Keratinocyte (primary cell): ENCODE data around the gene MCM5. TPM values are rescaled to one million over a fixed set of nuclear protein-coding genes. Genes with fewer than 3 reads are reported as not detected.

Experiments used
- DNase-seq: peaks from one replicate; pipeline ENCODE4 v3.0.0-alpha.2; 2011; ENCODE audit warnings: low read depth, missing footprints, low spot score
- FAIRE-seq: peaks from 2 replicates; lab custom pipeline; 2011; peaks lifted over from hg19 to GRCh38; lab: Jason Lieb, UNC
- H2AFZ ChIP-seq: 2 replicates; pipeline ENCODE4 v1.6.0; 2012; ENCODE audit warnings: low read length, control low read depth, inconsistent platforms; ENCODE audit not compliant: control insufficient read depth
- H3K27ac ChIP-seq: 2 replicates; pipeline ENCODE4 v1.5.1; 2011; ENCODE audit warnings: low read length; ENCODE audit not compliant: control insufficient read depth, insufficient read depth
- H3K27me3 ChIP-seq: 3 replicates; pipeline ENCODE4 v1.6.0; 2011; ENCODE audit warnings: low read length; ENCODE audit not compliant: control insufficient read depth, insufficient read depth; ENCODE audit errors: extremely low read depth
- H3K36me3 ChIP-seq, 2 experiments: 2 replicates in 1 of 2; 3 replicates in 1 of 2; pipeline ENCODE4 v1.5.1; 2011; ENCODE audit warnings: low read length in 2 of 2, mild to moderate bottlenecking in 1 of 2; ENCODE audit not compliant: control insufficient read depth in 2 of 2, insufficient read depth in 2 of 2; ENCODE audit errors: extremely low read depth in 1 of 2
- H3K4me1 ChIP-seq: 3 replicates; pipeline ENCODE4 v1.5.1; 2011; ENCODE audit warnings: low read length; ENCODE audit not compliant: control insufficient read depth, insufficient read depth; ENCODE audit errors: extremely low read depth
- H3K4me2 ChIP-seq: 3 replicates; pipeline ENCODE4 v1.6.0; 2011; ENCODE audit warnings: low read depth, low read length; ENCODE audit not compliant: control insufficient read depth, insufficient read depth; ENCODE audit errors: extremely low read depth
- H3K4me3 ChIP-seq, 3 experiments: fragments of 200-600 bp in 1 of 3; sonication (generic) in 1 of 3; 2 replicates in 2 of 3; 3 replicates in 1 of 3; pipeline ENCODE4 v1.5.1; 2011 to 2016; ENCODE audit warnings: low read length in 3 of 3, mild to moderate bottlenecking in 3 of 3, control low read depth in 2 of 3, inconsistent platforms in 1 of 3, low read depth in 1 of 3, mixed read lengths in 1 of 3, mixed run types in 1 of 3, moderate library complexity in 1 of 3; ENCODE audit not compliant: control insufficient read depth in 2 of 3, insufficient read depth in 2 of 3; ENCODE audit errors: extremely low read depth in 1 of 3
- H3K79me2 ChIP-seq: 2 replicates; pipeline ENCODE4 v1.6.0; 2012; ENCODE audit warnings: low read length; ENCODE audit not compliant: control insufficient read depth, insufficient read depth
- H3K9ac ChIP-seq: 3 replicates; pipeline ENCODE4 v1.6.0; 2011; ENCODE audit warnings: low read length; ENCODE audit not compliant: control insufficient read depth, insufficient read depth; ENCODE audit errors: extremely low read depth
- H3K9me1 ChIP-seq: 3 replicates; pipeline ENCODE4 v1.6.0; 2011; ENCODE audit warnings: low read length; ENCODE audit not compliant: control insufficient read depth, insufficient read depth; ENCODE audit errors: extremely low read depth
- H3K9me3 ChIP-seq: 2 replicates; pipeline ENCODE4 v1.5.1; 2012; ENCODE audit warnings: low read depth, low read length; ENCODE audit not compliant: control insufficient read depth
- H4K20me1 ChIP-seq: 3 replicates; pipeline ENCODE4 v1.6.0; 2011; ENCODE audit warnings: low read length; ENCODE audit not compliant: control insufficient read depth, insufficient read depth; ENCODE audit errors: extremely low read depth
- CTCF ChIP-seq, 3 experiments: IDR thresholded peaks in 1 of 3; conservative IDR thresholded peaks in 1 of 3; optimal IDR thresholded peaks in 1 of 3; 2 replicates in 2 of 3; 3 replicates in 1 of 3; pipeline versions ENCODE3 to v1.5.1; 2011; ENCODE audit warnings: low read length in 3 of 3, mild to moderate bottlenecking in 3 of 3, moderate library complexity in 2 of 3, control low read depth in 1 of 3, inconsistent platforms in 1 of 3; ENCODE audit not compliant: insufficient read depth in 2 of 3; ENCODE audit errors: extremely low read depth in 1 of 3
- EZH2 ChIP-seq: IDR thresholded peaks from one replicate; pipeline ENCODE4 v1.6.1; 2012; ENCODE audit warnings: inconsistent platforms, mild to moderate bottlenecking, low read length, moderate library complexity
- dilution Hi-C: fragments of 300-500 bp; cut with MboI; formaldehyde crosslinking; loops from one replicate; pipeline ENCODE4 v1.7.0; 2020; ENCODE audit warnings: low sequenced_read_pairs; ENCODE audit not compliant: extremely low pct_ligation_motif_present
- polyA plus RNA-seq, 5 experiments: library from polyadenylated mRNA; depleted of rRNA in 3 of 5; stranded (reverse) in 3 of 5; stranded (forward) in 1 of 5; unstranded in 1 of 5; fragments of >200 nt; gene quantifications; 1 replicate in 1 of 5; 2 replicates in 3 of 5; 3 replicates in 1 of 5; pipeline versions ENCODE4 v1.2.1 to v1.2.3, GENCODE V29; 2011 to 2012; ENCODE audit warnings: missing spikeins in 2 of 5, low read depth in 1 of 5, low replicate concordance in 1 of 5

The MCM5 gene
- polyA plus RNA-seq, 1 donor (not counting 4 experiments of a cell fraction or from before 2014, with no cell fraction given): 24.4 TPM

GRCh38 chr22:35455529-35455928 lies 55.6 kb downstream of the MCM5 start:
- no peaks in the 10 kb centered on the region for H4K20me1 ChIP-seq
- H3K9me1 ChIP-seq: no peaks in the 10 kb centered on the region
- no peak overlapping the region for H3K27ac ChIP-seq
- dilution Hi-C loops: no loop called here
- H2AFZ ChIP-seq: no peak overlapping the region
- H3K79me2 ChIP-seq: no peaks in the 10 kb centered on the region
- DNase-seq (no peak), FAIRE-seq (no peak)
- H3K4me3 ChIP-seq: no peak overlapping the region
- H3K9me3 ChIP-seq: no peaks in the 10 kb centered on the region
- no peaks in the 10 kb centered on the region for H3K36me3 ChIP-seq
- H3K27me3 ChIP-seq: peaks cover 5% of the 10 kb centered on the region
- TF ChIP-seq EZH2: no peak
- no peak for TF ChIP-seq CTCF (optimal IDR thresholded peaks at IDR 0.05 in 1 of 3, IDR thresholded peaks at IDR 0.05 in 1 of 3, conservative IDR thresholded peaks at IDR 0.05 in 1 of 3; ENCODE audit: extremely low read depth in 1 of 3, insufficient read depth in 2 of 3, low read length in 3 of 3)
- H3K4me2 ChIP-seq: no peak overlapping the region
- peaks cover 15% of the 10 kb centered on the region for H3K4me1 ChIP-seq
- no peak overlapping the region for H3K9ac ChIP-seq

GRCh38 chr22:35456757-35457156 lies 56.8 kb downstream of the MCM5 start:
- DNase-seq (no peak), FAIRE-seq (no peak)
- Histone ChIP-seq H3K36me3 (no peaks in the 10 kb centered on the region), H3K9me1 (no peaks in the 10 kb centered on the region), H3K27me3 (peaks cover 5% of the 10 kb centered on the region), H3K4me3 (no peak overlapping the region), H3K9me3 (no peaks in the 10 kb centered on the region), H3K4me2 (no peak overlapping the region), H4K20me1 (no peaks in the 10 kb centered on the region), H3K9ac (no peak overlapping the region), H3K4me1 (peaks cover 15% of the 10 kb centered on the region), H3K79me2 (no peaks in the 10 kb centered on the region), H3K27ac (no peak overlapping the region), H2AFZ (no peak overlapping the region)
- TF ChIP-seq EZH2 (no peak), CTCF (optimal IDR thresholded peaks at IDR 0.05 in 1 of 3, IDR thresholded peaks at IDR 0.05 in 1 of 3, conservative IDR thresholded peaks at IDR 0.05 in 1 of 3; ENCODE audit: extremely low read depth in 1 of 3, insufficient read depth in 2 of 3, low read length in 3 of 3) (no peak)
- dilution Hi-C loops: no loop called here
